ENCODE results near the gene EME2. TPM values are rescaled to one million over a fixed set of nuclear protein-coding genes. Genes with fewer than 3 reads are reported as not detected.
A peak's percentile ranks its signal among the peaks of the same experiment; 100 is the strongest.

The EME2 gene
- total RNA-seq, 4 donors from 2014 or later, result 8.8 to 14.4 (median 10.1) TPM

- Histone ChIP-seq H3K27me3 (no peaks in the 10 kb centered on the region), H3K9me3 (no peaks in the 10 kb centered on the region), H3K4me1 (peaks cover 12 to 38% (median 12%) of the 10 kb centered on the region in 3 donors), H3K27ac (no peak overlapping the region), H3K36me3 (peaks cover 25 to 71% (median 39%) of the 10 kb centered on the region in 3 donors), H3K4me3 (no peak overlapping the region)
- TF ChIP-seq POLR2A (IDR thresholded peaks at IDR 0.05) (no peak), CTCF (IDR thresholded peaks at IDR 0.05) (no peak)
- whole genome bisulfite sequencing, 2 donors, result 90% methylated on average over 2 of the region's 12 CpGs; no CpG with 5 or more reads in 1 of the 2 donors
- intact Hi-C loops (cut with DNase I), result no loop called here
- no peak for DNase-seq
These were observed 48.3 kb downstream of the EME2 start for GRCh38 chr16:1820946-1821290.

GRCh38 chr16:1821861-1822611, 49.4 kb downstream of the EME2 start:
- peaks cover 12 to 40% (median 15%) of the 10 kb centered on the region in 3 donors for H3K4me1 ChIP-seq
- WGBS, 2 donors, result 39 to 48% methylated on average over 5 to 7 of the region's 24 CpGs
- no peak overlapping the region for H3K27ac ChIP-seq
- H3K4me3 ChIP-seq, result no peak overlapping the region
- DNase-seq, result no peak
- TF ChIP-seq POLR2A (IDR thresholded peaks at IDR 0.05), result no peak
- TF ChIP-seq CTCF (IDR thresholded peaks at IDR 0.05), result no peak
- H3K27me3 ChIP-seq, result no peaks in the 10 kb centered on the region
- intact Hi-C loops (cut with DNase I), result no loop called here
- H3K9me3 ChIP-seq, result no peaks in the 10 kb centered on the region
- H3K36me3 ChIP-seq, result peaks cover 16 to 60% (median 29%) of the 10 kb centered on the region in 3 donors

GRCh38 chr16:1822801-1823200, 50.2 kb downstream of the EME2 start:
- Histone ChIP-seq H3K9me3 (no peaks in the 10 kb centered on the region), H3K27ac (no peak overlapping the region), H3K27me3 (no peaks in the 10 kb centered on the region), H3K36me3 (peaks cover 13 to 52% (median 29%) of the 10 kb centered on the region in 3 donors), H3K4me1 (peaks cover 16 to 44% (median 16%) of the 10 kb centered on the region in 3 donors), H3K4me3 (no peak overlapping the region)
- DNase-seq, result no peak
- TF ChIP-seq POLR2A (IDR thresholded peaks at IDR 0.05), result no peak
- TF ChIP-seq CTCF (IDR thresholded peaks at IDR 0.05), result no peak
- 91 to 95% methylated on average over 6 of the region's 16 CpGs for WGBS, 2 donors
- intact Hi-C loops (cut with DNase I), result no loop called here

GRCh38 chr16:1823821-1824220, 51.2 kb downstream of the EME2 start:
- TF ChIP-seq CTCF (IDR thresholded peaks at IDR 0.05) (peak in 1 of 6 experiments; percentile 8), POLR2A (IDR thresholded peaks at IDR 0.05) (no peak)
- Histone ChIP-seq H3K36me3 (peaks cover 11 to 43% (median 26%) of the 10 kb centered on the region in 3 donors), H3K27me3 (no peaks in the 10 kb centered on the region), H3K4me1 (peaks cover 21 to 54% (median 26%) of the 10 kb centered on the region in 3 donors), H3K27ac (no peak overlapping the region), H3K9me3 (no peaks in the 10 kb centered on the region), H3K4me3 (no peak overlapping the region)
- WGBS, 2 donors, result 59 to 60% methylated on average over 5 to 9 of the region's 9 CpGs
- intact Hi-C loops (cut with DNase I), result no loop called here
- DNase-seq, result no peak

GRCh38 chr16:1825381-1825863, 52.8 kb downstream of the EME2 start:
- peak overlapping the region; percentile 61 to 98 (median 92) for H3K4me3 ChIP-seq
- DNase-seq, result no peak
- peak overlapping the region in 3 of 4 donors; percentile 92 to 95 (median 94) for H3K27ac ChIP-seq
- H3K4me1 ChIP-seq, result peaks cover 27 to 70% (median 39%) of the 10 kb centered on the region in 3 donors
- 54 to 62% methylated on average over 9 to 14 of the region's 15 CpGs for WGBS, 2 donors
- no peak for TF ChIP-seq POLR2A (IDR thresholded peaks at IDR 0.05)
- TF ChIP-seq CTCF (IDR thresholded peaks at IDR 0.05), result no peak
- intact Hi-C loops (cut with DNase I), result no loop called here
- peaks cover 0 to 43% (median 19%) of the 10 kb centered on the region in 3 donors for H3K36me3 ChIP-seq
- H3K27me3 ChIP-seq, result no peaks in the 10 kb centered on the region
- H3K9me3 ChIP-seq, result no peaks in the 10 kb centered on the region
